ENCODE measurements around the gene RBMS3.

DNA sequence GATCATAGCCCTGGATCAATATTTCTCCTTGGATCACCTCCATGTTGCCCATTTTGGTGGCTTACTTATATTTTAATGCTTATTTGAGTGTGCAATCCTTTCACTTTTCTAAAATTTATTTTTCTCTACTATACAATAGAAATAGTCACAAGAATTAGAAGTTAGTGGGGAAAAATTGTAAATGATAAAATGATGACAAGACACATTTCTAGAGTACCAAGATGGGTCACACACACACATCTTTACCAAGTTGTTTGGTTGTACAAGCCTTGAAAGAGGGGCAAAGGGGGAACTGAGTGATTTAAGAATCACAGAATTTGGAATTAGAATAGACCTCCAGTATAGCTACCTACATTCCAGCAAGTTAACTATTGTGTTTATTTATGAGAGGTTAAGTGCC is 545.8 kb downstream of the RBMS3 start:
- TF ChIP-seq, protein P1, sequence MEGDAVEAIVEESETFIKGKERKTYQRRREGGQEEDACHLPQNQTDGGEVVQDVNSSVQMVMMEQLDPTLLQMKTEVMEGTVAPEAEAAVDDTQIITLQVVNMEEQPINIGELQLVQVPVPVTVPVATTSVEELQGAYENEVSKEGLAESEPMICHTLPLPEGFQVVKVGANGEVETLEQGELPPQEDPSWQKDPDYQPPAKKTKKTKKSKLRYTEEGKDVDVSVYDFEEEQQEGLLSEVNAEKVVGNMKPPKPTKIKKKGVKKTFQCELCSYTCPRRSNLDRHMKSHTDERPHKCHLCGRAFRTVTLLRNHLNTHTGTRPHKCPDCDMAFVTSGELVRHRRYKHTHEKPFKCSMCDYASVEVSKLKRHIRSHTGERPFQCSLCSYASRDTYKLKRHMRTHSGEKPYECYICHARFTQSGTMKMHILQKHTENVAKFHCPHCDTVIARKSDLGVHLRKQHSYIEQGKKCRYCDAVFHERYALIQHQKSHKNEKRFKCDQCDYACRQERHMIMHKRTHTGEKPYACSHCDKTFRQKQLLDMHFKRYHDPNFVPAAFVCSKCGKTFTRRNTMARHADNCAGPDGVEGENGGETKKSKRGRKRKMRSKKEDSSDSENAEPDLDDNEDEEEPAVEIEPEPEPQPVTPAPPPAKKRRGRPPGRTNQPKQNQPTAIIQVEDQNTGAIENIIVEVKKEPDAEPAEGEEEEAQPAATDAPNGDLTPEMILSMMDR (IDR thresholded peaks at IDR 0.05): no peak
- TF ChIP-seq POLR2A (IDR thresholded peaks at IDR 0.05): no peak
- TF ChIP-seq POLR2AphosphoS5 (IDR thresholded peaks at IDR 0.05): no peak
- TF ChIP-seq EP300 (IDR thresholded peaks at IDR 0.05): no peak

Data from upper lobe of left lung (tissue), 4 donors.